H9 (cell line): ENCODE data around the gene KCTD18. TPM values are rescaled to one million over a fixed set of nuclear protein-coding genes. Genes with fewer than 3 reads are reported as not detected.

Experiments used
- DNase-seq: peaks from one replicate; pipeline ENCODE4 v3.0.0-alpha.2; 2017
- H2AFZ ChIP-seq: one replicate; pipeline ENCODE4 v1.6.1; 2013; ENCODE audit warnings: mild to moderate bottlenecking, low read length, control low read depth, moderate library complexity
- H2AK5ac ChIP-seq: 2 replicates; pipeline ENCODE4 v1.6.1; 2013; ENCODE audit warnings: low read length, control low read depth, mixed read lengths; ENCODE audit not compliant: insufficient read length
- H2BK120ac ChIP-seq: one replicate; pipeline ENCODE4 v1.6.1; 2013; ENCODE audit warnings: low read depth, mild to moderate bottlenecking, low read length, control low read depth, inconsistent platforms; ENCODE audit not compliant: poor library complexity, severe bottlenecking
- H2BK12ac ChIP-seq: 2 replicates; pipeline ENCODE4 v1.6.1; 2013; ENCODE audit warnings: low read length, control low read depth, mixed read lengths, low read depth; ENCODE audit not compliant: insufficient read length
- H2BK15ac ChIP-seq: 2 replicates; pipeline ENCODE4 v1.6.1; 2013; ENCODE audit warnings: low read depth, low read length, control low read depth
- H2BK20ac ChIP-seq: one replicate; pipeline ENCODE4 v1.6.1; 2013; ENCODE audit warnings: low read depth, mild to moderate bottlenecking, low read length, control low read depth, inconsistent platforms; ENCODE audit not compliant: poor library complexity, severe bottlenecking
- H2BK5ac ChIP-seq: 2 replicates; pipeline ENCODE4 v1.6.1; 2013; ENCODE audit warnings: low read length, control low read depth, mixed read lengths; ENCODE audit not compliant: insufficient read length
- H3K14ac ChIP-seq: 2 replicates; pipeline ENCODE4 v1.6.1; 2013; ENCODE audit warnings: low read length, control low read depth; ENCODE audit not compliant: insufficient read depth
- H3K18ac ChIP-seq: 2 replicates; pipeline ENCODE4 v1.6.1; 2013; ENCODE audit warnings: low read depth, mild to moderate bottlenecking, mixed read lengths, low read length, control low read depth; ENCODE audit not compliant: insufficient read length
- H3K23ac ChIP-seq: 2 replicates; pipeline ENCODE4 v1.6.1; 2013; ENCODE audit warnings: low read length, control low read depth, mixed read lengths, low read depth; ENCODE audit not compliant: insufficient read length
- H3K23me2 ChIP-seq: 2 replicates; pipeline ENCODE4 v1.6.1; 2013; ENCODE audit warnings: low read depth, mild to moderate bottlenecking, mixed read lengths, low read length, control low read depth; ENCODE audit not compliant: insufficient read length, poor library complexity, severe bottlenecking
- H3K27ac ChIP-seq: 2 replicates; pipeline ENCODE4 v1.5.1; 2013; ENCODE audit warnings: low read length, control low read depth, mixed read lengths, low read depth; ENCODE audit not compliant: insufficient read length
- H3K27me3 ChIP-seq: 2 replicates; pipeline ENCODE4 v1.6.1; 2013; ENCODE audit warnings: low read length, control low read depth, inconsistent platforms; ENCODE audit not compliant: insufficient read depth
- H3K4ac ChIP-seq: 2 replicates; pipeline ENCODE4 v1.6.1; 2013; ENCODE audit warnings: low read depth, mild to moderate bottlenecking, control low read depth, inconsistent platforms, low read length, moderate library complexity
- H3K4me1 ChIP-seq: 2 replicates; pipeline ENCODE4 v1.6.1; 2013; ENCODE audit warnings: low read length, control low read depth, inconsistent platforms; ENCODE audit not compliant: insufficient read depth
- H3K4me2 ChIP-seq: 2 replicates; pipeline ENCODE4 v1.6.1; 2013; ENCODE audit warnings: low read length, control low read depth, mixed read lengths; ENCODE audit not compliant: insufficient read length, insufficient read depth
- H3K56ac ChIP-seq: 2 replicates; pipeline ENCODE4 v1.6.1; 2013; ENCODE audit warnings: low read depth, mild to moderate bottlenecking, mixed read lengths, low read length, control low read depth; ENCODE audit not compliant: insufficient read length
- H3K79me1 ChIP-seq: 2 replicates; pipeline ENCODE4 v1.6.1; 2013; ENCODE audit warnings: low read depth, mild to moderate bottlenecking, moderate library complexity, low read length, control low read depth, inconsistent platforms; ENCODE audit not compliant: insufficient read depth, poor library complexity, severe bottlenecking
- H3K79me2 ChIP-seq: 2 replicates; pipeline ENCODE4 v1.6.1; 2013; ENCODE audit warnings: low read length, control low read depth, inconsistent platforms; ENCODE audit not compliant: insufficient read depth
- H3K9ac ChIP-seq: 2 replicates; pipeline ENCODE4 v1.6.1; 2013; ENCODE audit warnings: low read length, control low read depth, mixed read lengths; ENCODE audit not compliant: insufficient read length; ENCODE audit errors: extremely low read depth
- H3K9me3 ChIP-seq: one replicate; pipeline ENCODE4 v1.6.1; 2013; ENCODE audit warnings: low read depth, low read length, inconsistent platforms; ENCODE audit not compliant: control insufficient read depth
- H3T11ph ChIP-seq: one replicate; pipeline ENCODE4 v1.6.1; 2013; ENCODE audit warnings: mild to moderate bottlenecking, low read length, control low read depth, inconsistent platforms
- H4K20me1 ChIP-seq: one replicate; pipeline ENCODE4 v1.6.1; 2013; ENCODE audit not compliant: control insufficient read depth, insufficient read length, insufficient read depth
- H4K5ac ChIP-seq: 2 replicates; pipeline ENCODE4 v1.6.1; 2013; ENCODE audit warnings: low read depth, mild to moderate bottlenecking, mixed read lengths, low read length, control low read depth; ENCODE audit not compliant: insufficient read length
- H4K8ac ChIP-seq: replicated peaks from 2 replicates; pipeline ENCODE4 v1.6.1; 2013; ENCODE audit warnings: low read length, control low read depth, mixed read lengths, low read depth; ENCODE audit not compliant: insufficient read length
- H4K91ac ChIP-seq: 2 replicates; pipeline ENCODE4 v1.6.1; 2013; ENCODE audit warnings: low read depth, mild to moderate bottlenecking, moderate library complexity, mixed read lengths, low read length, control low read depth; ENCODE audit not compliant: insufficient read length
- H3K27ac Mint-ChIP-seq, 3 experiments: 2 replicates in 2 of 3; 3 replicates in 1 of 3; pipeline ENCODE4 v1.8.0; 2020 to 2021; ENCODE audit warnings: mixed read lengths in 3 of 3, mild to moderate bottlenecking in 1 of 3, moderate library complexity in 1 of 3
- H3K27me3 Mint-ChIP-seq: 2 replicates; pipeline ENCODE4 v1.8.0; 2021; ENCODE audit warnings: low read depth, mild to moderate bottlenecking, moderate library complexity, mixed read lengths
- H3K36me3 Mint-ChIP-seq, 3 experiments: 2 replicates in 2 of 3; 3 replicates in 1 of 3; pipeline ENCODE4 v1.8.0; 2020 to 2021; ENCODE audit warnings: low read depth in 3 of 3, mixed read lengths in 3 of 3; ENCODE audit not compliant: insufficient read depth in 1 of 3
- H3K4me1 Mint-ChIP-seq, 2 experiments: 2 replicates each; pipeline ENCODE4 v1.8.0; 2020; ENCODE audit warnings: mixed read lengths in 2 of 2
- H3K4me3 Mint-ChIP-seq, 2 experiments: 2 replicates in 1 of 2; 3 replicates in 1 of 2; pipeline ENCODE4 v1.8.0; 2020 to 2021; ENCODE audit warnings: mild to moderate bottlenecking in 2 of 2, mixed read lengths in 2 of 2, moderate library complexity in 1 of 2
- H3K9me3 Mint-ChIP-seq, 2 experiments: 2 replicates in 1 of 2; 3 replicates in 1 of 2; pipeline ENCODE4 v1.8.0; 2020; ENCODE audit warnings: mild to moderate bottlenecking in 2 of 2, mixed read lengths in 2 of 2, moderate library complexity in 1 of 2
- WGBS: extraction: QIAGEN DNeasy Blood & Tissue Kit; methylation state at CpG from one replicate; pipeline ENCODE4 v1.1.7; 2013; ENCODE audit warnings: missing lambda C conversion rate, low lambda C conversion rate, mixed read lengths; ENCODE audit not compliant: insufficient read length; ENCODE audit errors: extremely low coverage; 5-methylcytosine and 5-hydroxymethylcytosine counted together
- total RNA-seq: library from RNA; stranded (reverse); gene quantifications from 2 replicates; pipeline ENCODE4 v1.2.1, GENCODE V29; 2021
- TF ChIP-seq, protein P1 (sequence below): fragments of 200-600 bp; sonication (generic); conservative IDR thresholded peaks from 3 replicates; pipeline ENCODE4 v1.8.0; 2021; ENCODE audit warnings: antibody characterized with exemption, mild to moderate bottlenecking

The KCTD18 gene
- total RNA-seq, 1 experiment from 2014 or later, result 4.9 TPM

DNA sequence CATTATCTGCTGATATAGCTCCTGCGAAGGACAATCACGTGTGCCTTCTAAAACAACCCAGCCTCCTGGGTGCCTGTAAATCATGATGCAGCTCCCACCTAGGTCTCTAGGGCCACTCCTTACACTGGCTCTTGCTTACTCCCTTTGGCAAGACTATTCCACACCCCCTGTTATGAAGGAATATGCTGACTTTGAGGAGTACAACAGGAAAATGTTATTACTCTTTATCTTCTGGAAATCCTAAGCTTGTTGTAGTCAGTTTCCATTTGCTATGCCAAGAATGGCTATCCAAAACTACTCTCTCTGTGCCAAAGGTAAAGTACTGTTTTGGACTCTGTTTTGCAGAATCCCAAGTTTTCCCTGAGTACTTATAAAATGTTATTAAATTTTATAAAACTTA is 23.9 kb upstream of the KCTD18 start:
- no peak overlapping the region for H2AFZ ChIP-seq
- no peak overlapping the region for H3K4ac ChIP-seq
- no peak overlapping the region for H2BK15ac ChIP-seq
- no peak overlapping the region for H3K4me2 ChIP-seq
- no peak overlapping the region for H3K18ac ChIP-seq
- Mint-ChIP-seq H3K4me3 (no peak overlapping the region), H3K9me3 (no peaks in the 10 kb centered on the region), H3K27ac (no peak overlapping the region), H3K27me3 (no peaks in the 10 kb centered on the region), H3K4me1 (0 out of 4 replicates have a peak, but pooled peaks cover 0 to 2% of the 10 kb centered on the region in 2 experiments), H3K36me3 (peaks cover 0 to 7% (median 5%) of the 10 kb centered on the region in 3 experiments; a peak in 4 of 7 replicates)
- no peak overlapping the region for H2AK5ac ChIP-seq
- no peak overlapping the region for H3K9ac ChIP-seq
- H3K79me2 ChIP-seq, result peaks cover 7% of the 10 kb centered on the region; the same call in 1 of the 2 replicates
- H4K8ac ChIP-seq, result no peak overlapping the region
- H2BK120ac ChIP-seq, result no peak overlapping the region
- no peaks in the 10 kb centered on the region for H3K23me2 ChIP-seq
- H3T11ph ChIP-seq, result no peak overlapping the region
- H2BK20ac ChIP-seq, result no peak overlapping the region
- no peak overlapping the region for H3K56ac ChIP-seq
- no peak overlapping the region for H4K91ac ChIP-seq
- H4K20me1 ChIP-seq, result no peaks in the 10 kb centered on the region
- H3K9me3 ChIP-seq, result no peaks in the 10 kb centered on the region
- no CpG with 5 or more reads among the region's 2 CpGs for WGBS
- no peak overlapping the region for H3K27ac ChIP-seq
- no peak for DNase-seq
- H4K5ac ChIP-seq, result no peak overlapping the region
- no peaks in the 10 kb centered on the region for H3K27me3 ChIP-seq
- no peaks in the 10 kb centered on the region for H3K4me1 ChIP-seq
- H3K23ac ChIP-seq, result no peak overlapping the region
- H3K14ac ChIP-seq, result no peak overlapping the region
- H2BK12ac ChIP-seq, result no peak overlapping the region
- H2BK5ac ChIP-seq, result no peak overlapping the region
- TF ChIP-seq, protein P1, sequence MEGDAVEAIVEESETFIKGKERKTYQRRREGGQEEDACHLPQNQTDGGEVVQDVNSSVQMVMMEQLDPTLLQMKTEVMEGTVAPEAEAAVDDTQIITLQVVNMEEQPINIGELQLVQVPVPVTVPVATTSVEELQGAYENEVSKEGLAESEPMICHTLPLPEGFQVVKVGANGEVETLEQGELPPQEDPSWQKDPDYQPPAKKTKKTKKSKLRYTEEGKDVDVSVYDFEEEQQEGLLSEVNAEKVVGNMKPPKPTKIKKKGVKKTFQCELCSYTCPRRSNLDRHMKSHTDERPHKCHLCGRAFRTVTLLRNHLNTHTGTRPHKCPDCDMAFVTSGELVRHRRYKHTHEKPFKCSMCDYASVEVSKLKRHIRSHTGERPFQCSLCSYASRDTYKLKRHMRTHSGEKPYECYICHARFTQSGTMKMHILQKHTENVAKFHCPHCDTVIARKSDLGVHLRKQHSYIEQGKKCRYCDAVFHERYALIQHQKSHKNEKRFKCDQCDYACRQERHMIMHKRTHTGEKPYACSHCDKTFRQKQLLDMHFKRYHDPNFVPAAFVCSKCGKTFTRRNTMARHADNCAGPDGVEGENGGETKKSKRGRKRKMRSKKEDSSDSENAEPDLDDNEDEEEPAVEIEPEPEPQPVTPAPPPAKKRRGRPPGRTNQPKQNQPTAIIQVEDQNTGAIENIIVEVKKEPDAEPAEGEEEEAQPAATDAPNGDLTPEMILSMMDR, result no peak
- peaks cover 2% of the 10 kb centered on the region for H3K79me1 ChIP-seq
